SU-DHL-6 (cell line): ENCODE measurements around the gene GAL3ST3.

Experiments
- H2AFZ ChIP-seq: fragments of 200-600 bp; sonication (generic); 2 replicates; pipeline ENCODE4 v1.6.1; 2014; ENCODE audit warnings: low read depth, mild to moderate bottlenecking, moderate library complexity, mixed read lengths, antibody characterized with exemption, low read length; ENCODE audit not compliant: severe bottlenecking
- H3F3A ChIP-seq: fragments of 200-600 bp; shearing (Covaris generic); 2 replicates; pipeline ENCODE4 v1.6.0; 2016; ENCODE audit warnings: antibody characterized with exemption, mild to moderate bottlenecking; ENCODE audit not compliant: insufficient read depth
- H3K27ac ChIP-seq: fragments of 200-600 bp; sonication (generic); 2 replicates; pipeline ENCODE4 v1.5.1; 2016; ENCODE audit warnings: low read depth, mild to moderate bottlenecking, low read length, moderate library complexity, mixed read lengths
- H3K27me3 ChIP-seq: fragments of 200-600 bp; sonication (generic), shearing (Covaris generic); 2 replicates; pipeline ENCODE4 v1.6.0; 2014; ENCODE audit warnings: mild to moderate bottlenecking, low read length
- H3K36me3 ChIP-seq: fragments of 200-600 bp; sonication (generic); 2 replicates; pipeline ENCODE4 v1.6.1; 2014; ENCODE audit warnings: mild to moderate bottlenecking, low read length, mixed read lengths
- H3K4me2 ChIP-seq: fragments of 300-600, 200-600 bp; shearing (Covaris generic), sonication (generic); 2 replicates; pipeline ENCODE4 v1.6.0; 2014; ENCODE audit warnings: low read length, low read depth, mild to moderate bottlenecking; ENCODE audit not compliant: poor library complexity, severe bottlenecking
- H3K4me3 ChIP-seq: fragments of 200-600 bp; sonication (generic); 2 replicates; pipeline ENCODE4 v1.5.1; 2014; ENCODE audit warnings: antibody characterized with exemption, low read length, mild to moderate bottlenecking, mixed read lengths; ENCODE audit not compliant: insufficient read depth, poor library complexity, severe bottlenecking
- H3K79me2 ChIP-seq: fragments of 200-600 bp; sonication (generic); 2 replicates; pipeline ENCODE4 v1.6.1; 2014; ENCODE audit warnings: mild to moderate bottlenecking, low read length, moderate library complexity; ENCODE audit not compliant: insufficient read depth
- H3K9ac ChIP-seq: fragments of 200-600 bp; sonication (generic); 2 replicates; pipeline ENCODE4 v1.7.0; 2014; ENCODE audit warnings: mild to moderate bottlenecking, low read length
- H3K9me2 ChIP-seq: fragments of 200-600 bp; sonication (generic); replicated peaks from 2 replicates; pipeline ENCODE4 v1.6.1; 2014; ENCODE audit warnings: low read length; ENCODE audit not compliant: insufficient read depth
- H3K9me3 ChIP-seq: fragments of 200-600 bp; sonication (generic); 2 replicates; pipeline ENCODE4 v1.6.1; 2014; ENCODE audit warnings: low read length, mixed read lengths; ENCODE audit not compliant: insufficient read depth
- H4K20me1 ChIP-seq: fragments of 200-600 bp; sonication (generic); 2 replicates; pipeline ENCODE4 v1.6.1; 2014; ENCODE audit warnings: low read depth, mild to moderate bottlenecking, antibody characterized with exemption, low read length, moderate library complexity, mixed read lengths
- EZH2phosphoT487 ChIP-seq: fragments of 200-600 bp; sonication (generic), shearing (Covaris generic); conservative IDR thresholded peaks from 2 replicates; pipeline ENCODE4 v1.6.1; 2018; ENCODE audit warnings: mild to moderate bottlenecking, antibody characterized with exemption, low read length, moderate library complexity, mixed read lengths
- TF ChIP-seq, protein P1 (sequence below): fragments of 200-600 bp; sonication (generic); IDR thresholded peaks from one replicate; pipeline ENCODE4 v1.5.1; 2017; ENCODE audit warnings: antibody characterized with exemption, mild to moderate bottlenecking, low read length, moderate library complexity; ENCODE audit not compliant: insufficient read depth, poor library complexity, severe bottlenecking

The GAL3ST3 gene

DNA sequence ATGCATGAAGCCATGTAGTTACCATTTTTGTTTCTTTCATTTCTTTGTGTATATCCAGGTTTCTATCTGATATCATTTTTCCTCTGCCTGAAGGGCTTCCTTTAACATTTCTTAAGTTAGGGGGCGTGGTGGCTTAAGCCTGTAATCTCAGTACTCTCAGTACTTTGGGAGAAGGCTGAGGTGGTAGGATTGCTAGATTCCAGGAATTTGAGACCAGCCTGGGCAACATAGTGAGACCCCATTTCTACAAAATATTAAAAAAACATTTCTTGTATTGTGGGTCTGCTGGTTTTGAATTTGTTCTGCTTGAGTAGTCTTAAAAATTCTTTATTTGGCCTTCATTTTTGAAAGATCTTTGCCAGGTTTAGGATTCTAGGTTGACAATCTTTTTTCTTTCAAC is 15.6 kb upstream of the GAL3ST3 start:
- no peak overlapping the region for H3K27ac ChIP-seq
- no peaks in the 10 kb centered on the region for H3K79me2 ChIP-seq
- H3K4me3 ChIP-seq, result no peak overlapping the region
- no peaks in the 10 kb centered on the region for H3K27me3 ChIP-seq
- no peaks in the 10 kb centered on the region for H3K9me2 ChIP-seq
- H3K9ac ChIP-seq, result no peak overlapping the region
- no peaks in the 10 kb centered on the region for H4K20me1 ChIP-seq
- TF ChIP-seq, protein P1, sequence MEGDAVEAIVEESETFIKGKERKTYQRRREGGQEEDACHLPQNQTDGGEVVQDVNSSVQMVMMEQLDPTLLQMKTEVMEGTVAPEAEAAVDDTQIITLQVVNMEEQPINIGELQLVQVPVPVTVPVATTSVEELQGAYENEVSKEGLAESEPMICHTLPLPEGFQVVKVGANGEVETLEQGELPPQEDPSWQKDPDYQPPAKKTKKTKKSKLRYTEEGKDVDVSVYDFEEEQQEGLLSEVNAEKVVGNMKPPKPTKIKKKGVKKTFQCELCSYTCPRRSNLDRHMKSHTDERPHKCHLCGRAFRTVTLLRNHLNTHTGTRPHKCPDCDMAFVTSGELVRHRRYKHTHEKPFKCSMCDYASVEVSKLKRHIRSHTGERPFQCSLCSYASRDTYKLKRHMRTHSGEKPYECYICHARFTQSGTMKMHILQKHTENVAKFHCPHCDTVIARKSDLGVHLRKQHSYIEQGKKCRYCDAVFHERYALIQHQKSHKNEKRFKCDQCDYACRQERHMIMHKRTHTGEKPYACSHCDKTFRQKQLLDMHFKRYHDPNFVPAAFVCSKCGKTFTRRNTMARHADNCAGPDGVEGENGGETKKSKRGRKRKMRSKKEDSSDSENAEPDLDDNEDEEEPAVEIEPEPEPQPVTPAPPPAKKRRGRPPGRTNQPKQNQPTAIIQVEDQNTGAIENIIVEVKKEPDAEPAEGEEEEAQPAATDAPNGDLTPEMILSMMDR, result no peak
- no peak for TF ChIP-seq EZH2phosphoT487
- peaks cover 59% of the 10 kb centered on the region for H3K36me3 ChIP-seq
- H3K4me2 ChIP-seq, result no peak overlapping the region
- H2AFZ ChIP-seq, result no peak overlapping the region
- peaks cover 26% of the 10 kb centered on the region for H3F3A ChIP-seq
- no peaks in the 10 kb centered on the region for H3K9me3 ChIP-seq

DNA sequence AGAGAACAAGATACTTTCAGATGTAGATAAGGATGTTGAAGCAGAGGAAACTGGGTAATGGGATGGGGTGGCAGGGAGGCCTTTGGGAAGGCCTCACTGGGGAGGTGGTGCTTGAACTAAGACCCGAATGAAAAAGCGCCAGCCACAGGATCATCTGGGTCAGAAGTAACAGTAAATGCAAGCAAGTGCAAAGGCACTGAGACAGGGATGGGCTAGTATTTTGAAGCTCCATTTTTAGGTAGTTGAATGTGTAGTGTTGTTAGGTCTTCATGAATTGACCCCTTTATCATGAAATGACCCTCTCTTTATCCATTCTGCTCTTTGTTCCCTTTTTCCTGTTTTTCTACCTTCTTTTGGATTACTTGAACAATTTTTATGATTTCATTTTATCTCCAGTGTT is 14.9 kb upstream of the GAL3ST3 start:
- H3K9ac ChIP-seq, result no peak overlapping the region
- no peaks in the 10 kb centered on the region for H3K79me2 ChIP-seq
- H2AFZ ChIP-seq, result no peak overlapping the region
- H3K9me2 ChIP-seq, result no peaks in the 10 kb centered on the region
- H3K4me3 ChIP-seq, result no peak overlapping the region
- H3K36me3 ChIP-seq, result peaks cover 59% of the 10 kb centered on the region
- H3K4me2 ChIP-seq, result no peak overlapping the region
- no peaks in the 10 kb centered on the region for H3K27me3 ChIP-seq
- H3K27ac ChIP-seq, result no peak overlapping the region
- no peaks in the 10 kb centered on the region for H3K9me3 ChIP-seq
- H4K20me1 ChIP-seq, result no peaks in the 10 kb centered on the region
- TF ChIP-seq, protein P1, result no peak
- no peak for TF ChIP-seq EZH2phosphoT487
- peaks cover 19% of the 10 kb centered on the region for H3F3A ChIP-seq

DNA sequence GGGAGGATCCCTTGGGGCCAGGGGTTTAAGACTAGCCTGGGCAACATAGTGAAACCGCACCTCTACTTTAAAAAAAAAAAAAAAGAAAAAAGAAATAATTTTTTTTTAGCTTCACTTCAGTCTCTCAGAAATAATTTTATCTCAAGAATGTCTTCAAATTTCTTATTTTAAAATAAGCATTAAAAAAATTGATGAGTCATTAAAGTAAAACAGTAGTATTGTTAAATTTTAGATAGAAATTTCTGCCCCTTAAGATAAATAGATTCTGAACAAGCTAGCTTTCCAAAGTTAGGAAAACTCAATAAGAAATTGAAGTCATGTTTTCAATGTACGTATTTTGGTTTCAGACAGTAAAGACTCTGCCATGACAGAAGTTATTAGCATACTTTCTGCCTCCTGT is 13.4 kb upstream of the GAL3ST3 start:
- H2AFZ ChIP-seq, result no peak overlapping the region
- H3K27me3 ChIP-seq, result no peaks in the 10 kb centered on the region
- H3F3A ChIP-seq, result peaks cover 13% of the 10 kb centered on the region; the same call in 1 of the 2 replicates
- H3K27ac ChIP-seq, result no peak overlapping the region
- H3K79me2 ChIP-seq, result no peaks in the 10 kb centered on the region
- H3K36me3 ChIP-seq, result peaks cover 65% of the 10 kb centered on the region
- TF ChIP-seq, protein P1, result no peak
- no peak for TF ChIP-seq EZH2phosphoT487
- no peaks in the 10 kb centered on the region for H3K9me2 ChIP-seq
- no peaks in the 10 kb centered on the region for H4K20me1 ChIP-seq
- no peak overlapping the region for H3K4me3 ChIP-seq
- H3K9ac ChIP-seq, result no peak overlapping the region
- no peaks in the 10 kb centered on the region for H3K9me3 ChIP-seq
- H3K4me2 ChIP-seq, result no peak overlapping the region

DNA sequence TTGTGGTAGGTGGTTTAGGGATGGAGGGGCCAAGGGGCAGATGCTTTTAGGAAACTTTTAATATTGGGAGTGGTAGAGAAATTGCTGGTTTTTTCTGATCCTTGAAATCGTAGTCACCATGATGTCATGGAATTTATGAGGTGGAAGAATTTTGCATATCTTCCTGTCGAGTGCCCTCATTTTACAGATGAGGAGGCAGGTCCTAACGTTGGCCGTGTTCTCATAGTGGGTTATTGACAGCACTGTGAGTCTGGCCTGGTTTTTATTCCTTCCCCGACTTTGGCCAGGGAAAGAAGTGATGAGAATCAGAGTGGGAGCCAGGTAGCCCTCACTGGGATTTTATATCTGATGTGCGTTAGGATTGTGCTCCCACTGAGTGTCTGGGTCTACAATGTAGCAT is 12.3 kb upstream of the GAL3ST3 start:
- H3F3A ChIP-seq, result peaks cover 13% of the 10 kb centered on the region; the same call in 1 of the 2 replicates
- no peak for TF ChIP-seq EZH2phosphoT487
- TF ChIP-seq, protein P1, result no peak

More for the DNA sequence above, 12.3 kb upstream of the GAL3ST3 start:
- Histone ChIP-seq H3K9ac (no peak overlapping the region), H3K9me2 (no peaks in the 10 kb centered on the region), H3K79me2 (no peaks in the 10 kb centered on the region), H3K4me2 (no peak overlapping the region), H4K20me1 (no peaks in the 10 kb centered on the region), H3K9me3 (no peaks in the 10 kb centered on the region), H2AFZ (no peak overlapping the region), H3K27ac (no peak overlapping the region), H3K36me3 (peaks cover 63% of the 10 kb centered on the region), H3K4me3 (no peak overlapping the region), H3K27me3 (no peaks in the 10 kb centered on the region)
